HG03108 (cell line): ENCODE data around the gene PRKACB.
A peak's percentile ranks its signal among the peaks of the same experiment; 100 is the strongest.
"Not testable (repeated sequence)": the region's sequence is repeated elsewhere in the genome, so short reads cannot be mapped to it uniquely, and the experiment has no call there.

Source experiments
- ATAC-seq: cut with Tn5 transposase; IDR thresholded peaks from one replicate; pipeline ENCODE4 v1.9.1; 2021; ENCODE audit warnings: moderate library complexity; ENCODE audit not compliant: unreplicated experiment

Gene PRKACB

GRCh38 chr1:84265867-84266266 is 121.8 kb downstream of the PRKACB start:
- ATAC-seq = no peak

DNA sequence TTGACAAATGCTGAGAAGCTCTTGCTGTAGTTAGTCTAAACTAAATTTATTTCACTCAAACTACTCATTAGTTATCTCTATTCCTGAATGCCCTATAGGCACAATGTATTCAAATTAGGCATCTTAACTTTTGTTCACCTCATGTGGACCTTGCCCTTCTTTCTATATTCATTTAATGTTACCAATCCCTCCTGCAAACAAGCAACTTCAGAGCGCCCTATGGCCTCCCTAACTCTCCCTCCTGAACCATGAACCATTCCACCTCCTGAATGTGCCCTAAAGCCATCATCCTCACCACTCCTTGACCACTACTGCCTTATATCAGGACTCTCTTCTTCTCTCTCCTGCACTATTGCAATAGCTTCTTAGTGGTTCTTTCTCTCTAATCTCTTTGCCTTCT is 122.7 kb downstream of the PRKACB start:
- ATAC-seq = no peak

DNA sequence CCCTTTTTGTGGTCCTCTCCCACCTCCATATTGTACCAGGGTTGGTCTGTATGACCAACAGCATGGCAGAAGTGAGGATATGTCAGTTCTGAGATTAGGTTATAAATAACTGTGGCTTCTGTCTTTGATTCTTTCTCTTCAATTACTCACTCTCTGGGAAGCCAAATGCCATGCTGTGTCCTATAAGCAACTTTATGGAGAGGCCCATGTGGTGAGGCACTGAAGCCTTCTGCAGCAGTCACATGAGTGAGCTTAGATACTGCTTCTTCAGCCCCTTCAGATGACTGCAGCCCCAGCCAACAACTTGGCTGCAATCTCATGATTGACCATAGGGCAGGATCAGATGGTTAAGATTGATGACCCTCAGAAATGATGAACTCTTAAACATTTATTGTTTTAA is 123.4 kb downstream of the PRKACB start:
- ATAC-seq = no peak

- ATAC-seq = no peak
Measured at GRCh38 chr1:84268346-84268745, 124.3 kb downstream of the PRKACB start.

- ATAC-seq = no peak
Measured at GRCh38 chr1:84269306-84269705, 125.2 kb downstream of the PRKACB start.

DNA sequence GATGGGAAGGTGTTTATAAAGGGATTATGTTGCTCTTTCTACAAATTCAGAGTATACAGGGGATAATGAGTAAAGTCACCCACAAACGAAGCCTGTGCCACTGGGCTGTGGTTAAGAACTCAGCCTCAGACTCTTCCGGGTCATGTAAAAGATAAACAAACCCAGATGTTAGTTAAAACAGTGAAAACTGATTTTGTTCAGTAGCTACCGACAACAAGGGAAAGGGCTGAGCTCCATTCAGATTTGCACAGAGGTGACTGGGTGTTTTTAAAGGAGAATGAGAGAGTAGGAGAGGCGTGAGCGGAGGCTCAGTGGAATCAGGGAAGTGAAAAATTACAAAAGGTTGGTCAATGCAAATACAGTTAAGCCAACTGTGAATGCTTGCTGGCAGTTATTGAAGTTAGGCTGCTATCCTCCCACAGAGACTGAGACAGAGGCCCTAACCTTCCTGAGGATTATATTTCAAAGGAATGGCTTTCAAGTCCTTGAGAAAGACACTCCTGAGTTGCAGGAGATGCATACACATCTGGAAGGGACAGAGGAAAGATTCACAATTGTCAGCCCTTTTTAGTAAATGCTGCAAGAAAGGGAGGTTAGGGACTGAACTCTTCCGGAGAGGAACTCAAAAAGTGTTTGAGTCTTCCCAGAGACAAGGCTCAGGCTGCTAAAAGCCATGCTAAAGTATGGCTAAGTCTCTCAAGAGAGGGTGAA is 127.5 kb downstream of the PRKACB start:
- peak; percentile 99 for ATAC-seq

DNA sequence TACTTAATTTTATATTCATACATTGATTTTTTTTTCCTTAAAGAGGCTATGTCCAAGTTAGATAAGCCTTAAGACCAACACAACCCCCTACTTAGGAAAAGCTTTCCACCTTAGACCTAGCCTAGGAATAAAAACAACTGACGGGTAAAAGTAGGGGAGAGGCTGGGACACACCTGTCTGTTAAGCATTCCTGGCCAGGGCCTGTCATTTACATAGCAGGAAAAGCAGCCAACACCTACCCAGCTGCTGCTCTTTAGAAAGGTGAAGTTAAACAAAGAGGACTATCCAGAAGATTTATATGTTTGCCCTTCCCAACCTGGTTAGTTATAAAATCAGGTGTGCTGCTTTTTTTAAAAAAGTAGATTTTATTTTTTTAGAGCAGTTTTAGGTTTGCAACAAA is 128.3 kb downstream of the PRKACB start:
- ATAC-seq = no peak

GRCh38 chr1:84277343-84278059 is 133.4 kb downstream of the PRKACB start:
- no peak for ATAC-seq

DNA sequence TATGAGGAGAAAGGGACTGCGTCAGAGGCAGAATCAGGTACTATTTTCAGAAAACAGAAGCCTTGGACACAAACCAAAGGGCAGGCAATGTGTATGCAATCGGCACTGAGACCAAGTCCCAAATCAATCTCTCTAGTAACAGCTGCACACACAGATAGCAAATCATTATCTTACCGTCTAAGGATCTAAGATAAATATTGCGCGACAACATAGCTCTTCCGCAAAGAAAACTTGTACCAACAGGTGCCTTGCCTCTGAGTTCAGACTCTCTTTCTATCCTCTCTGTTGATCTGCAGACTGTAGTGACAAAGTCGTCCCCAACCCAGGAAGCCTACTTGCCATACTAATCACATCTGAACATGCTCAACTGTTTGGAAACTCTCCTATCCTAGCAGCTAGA is 134.8 kb downstream of the PRKACB start:
- no peak for ATAC-seq

DNA sequence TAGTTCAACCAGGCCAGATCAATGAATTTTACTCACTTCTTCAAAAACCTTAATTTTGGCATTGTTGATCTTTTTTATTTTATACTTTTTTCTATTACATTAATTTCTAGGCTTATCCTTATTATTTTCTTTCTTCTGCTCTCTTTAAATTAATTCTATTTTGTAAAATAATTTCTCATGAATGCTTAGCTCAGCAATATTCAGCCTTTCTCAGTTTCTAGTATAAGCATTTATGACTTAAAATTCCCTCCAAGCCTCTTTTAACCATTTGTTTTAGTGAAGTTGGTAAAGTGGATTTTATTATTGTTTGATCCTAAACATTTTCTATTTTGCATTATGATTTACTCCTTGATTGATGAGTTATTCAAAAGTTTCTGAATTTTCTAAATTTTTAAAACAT is 136.8 kb downstream of the PRKACB start:
- ATAC-seq = no peak

DNA sequence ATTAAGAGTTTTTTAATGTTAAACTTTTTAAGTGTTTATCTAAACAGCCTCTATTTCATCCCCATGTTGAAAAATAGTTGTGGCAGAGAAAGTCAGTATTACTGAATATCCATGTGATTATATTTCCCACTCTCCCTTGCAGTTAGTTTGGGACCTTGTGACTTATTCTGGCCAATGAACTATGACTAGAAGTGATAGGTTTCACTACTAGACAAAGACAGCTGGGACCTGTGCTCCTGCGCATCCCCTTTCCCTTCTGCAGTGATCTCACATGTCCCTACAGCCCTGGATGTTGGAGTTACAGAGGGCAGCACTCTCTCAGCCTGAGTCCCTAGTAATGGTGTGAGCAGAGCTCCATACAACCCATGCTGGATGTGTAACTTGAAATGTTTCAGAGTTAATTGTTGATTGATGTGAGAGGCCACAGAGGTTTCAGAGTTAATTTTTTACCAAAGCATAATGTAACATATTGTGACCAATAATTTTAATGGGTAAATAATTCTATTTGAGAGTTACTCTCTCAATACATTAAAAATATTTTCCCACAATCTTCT is 138.8 kb downstream of the PRKACB start:
- no peak for ATAC-seq

- no peak for ATAC-seq
Measured at GRCh38 chr1:84283381-84283780, 139.3 kb downstream of the PRKACB start.

GRCh38 chr1:84286071-84286470 is 142.0 kb downstream of the PRKACB start:
- ATAC-seq = no peak

DNA sequence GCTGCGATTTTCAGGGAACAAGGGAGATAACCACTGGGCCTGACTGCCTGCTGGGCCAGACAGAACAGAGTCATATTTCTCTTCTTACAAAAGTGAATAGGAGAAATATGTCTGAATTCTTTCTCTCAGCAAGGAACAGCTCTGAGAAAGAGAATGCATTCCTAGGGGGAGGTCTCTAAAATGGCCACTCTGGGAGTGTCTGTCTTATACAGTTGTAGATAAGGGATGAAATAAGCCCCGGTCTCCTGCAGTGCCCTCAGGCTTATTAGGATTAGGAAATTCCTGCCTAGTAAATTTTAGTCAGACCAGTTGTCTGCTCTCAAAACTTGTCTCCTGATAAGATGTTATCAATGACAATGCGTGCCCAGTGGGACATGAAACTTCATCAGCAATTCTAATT is 143.3 kb downstream of the PRKACB start:
- not testable (repeated sequence) for ATAC-seq
